ENCODE results near the gene ZMYND8. TPM values are rescaled to one million over a fixed set of nuclear protein-coding genes. Genes with fewer than 3 reads are reported as not detected.

Gene ZMYND8
- total and polyA plus RNA-seq, 2 of the 8 experiments (the other 6 are each of a cell fraction or from before 2014, with no cell fraction given): 50.5 to 163 TPM

GRCh38 chr20:47284373-47284772, 72.1 kb downstream of the ZMYND8 start (continued):
- TF ChIP-seq CHD7 (IDR thresholded peaks at IDR 0.05; ENCODE audit: insufficient replicate concordance, low read length): no peak
- no peak for TF ChIP-seq ATF2 (IDR thresholded peaks at IDR 0.05; ENCODE audit: low read length)
- no peak for TF ChIP-seq CTBP2 (IDR thresholded peaks at IDR 0.05; ENCODE audit: borderline replicate concordance, insufficient read depth, insufficient read length, low read length)
- no peak for TF ChIP-seq NANOG (IDR thresholded peaks at IDR 0.05; ENCODE audit: insufficient read depth, low read depth, low read length, poor library complexity, severe bottlenecking)
- no peak for TF ChIP-seq TCF12 (IDR thresholded peaks at IDR 0.05; ENCODE audit: low read depth, low read length)
- no peak for TF ChIP-seq POLR2AphosphoS5 (IDR thresholded peaks at IDR 0.05; ENCODE audit: low read depth, low read length)
- TF ChIP-seq POU5F1 (IDR thresholded peaks at IDR 0.05; ENCODE audit: low read depth, low read length): no peak
- no peak for TF ChIP-seq TAF7 (optimal IDR thresholded peaks at IDR 0.05; ENCODE audit: borderline replicate concordance, low read depth, low read length)
- TF ChIP-seq HDAC2 (IDR thresholded peaks at IDR 0.05; ENCODE audit: borderline replicate concordance in 1 of 2, low read depth in 2 of 2, low read length in 2 of 2): no peak

Measured in H1 (cell line).